ENCODE results near the gene PAM. TPM values are rescaled to one million over a fixed set of nuclear protein-coding genes. Genes with fewer than 3 reads are reported as not detected.

PAM gene
- total and polyA plus RNA-seq, 2 of the 8 experiments (the other 6 are each of a cell fraction or from before 2014, with no cell fraction given) = 30.4 to 67.8 TPM

- no peak overlapping the region for H2BK120ac ChIP-seq (replicated peaks; ENCODE audit: low read depth, low read length)
- H2BK5ac ChIP-seq (ENCODE audit: low read depth, low read length) = no peak overlapping the region
- no peak overlapping the region for H3K9ac ChIP-seq (replicated peaks in 1 of 4; ENCODE audit: extremely low read depth in 1 of 4, low read depth in 3 of 4, low read length in 3 of 4)
- ChIA-PET POLR2A (ENCODE audit: partially characterized antibody) (no interaction called here), CTCF (ENCODE audit: partially characterized antibody) (interaction anchor here (0.8 to 2.3 kb wide), 5 partner anchors 9 to 145 kb away, joined by 3 to 6 read pairs (median 6); no protein-coding TSS in a partner anchor)
- no peaks in the 10 kb centered on the region for H3K27me3 ChIP-seq (replicated peaks in 1 of 4; ENCODE audit: control insufficient read depth in 3 of 4, extremely low read depth in 1 of 4, insufficient read depth in 3 of 4, low read length in 3 of 4)
- no peaks in the 10 kb centered on the region for H3K79me2 ChIP-seq (ENCODE audit: control insufficient read depth in 1 of 2, insufficient read depth in 2 of 2, low read length in 2 of 2)
- no peaks in the 10 kb centered on the region for H4K20me1 ChIP-seq (replicated peaks in 1 of 2; ENCODE audit: control insufficient read depth in 1 of 2, insufficient read depth in 2 of 2, low read length in 2 of 2)
- no peaks in the 10 kb centered on the region for H3K36me3 ChIP-seq (ENCODE audit: control insufficient read depth in 2 of 4, insufficient read depth in 4 of 4, low read length in 3 of 4)
- no peak overlapping the region for H3K14ac ChIP-seq (ENCODE audit: insufficient read length)
- no peak overlapping the region for H4K91ac ChIP-seq (replicated peaks; ENCODE audit: insufficient read length, low read length)
- H3K9me3 ChIP-seq (ENCODE audit: insufficient read depth in 2 of 2, low read depth in 1 of 2, low read length in 1 of 2) = no peaks in the 10 kb centered on the region
- 80% methylated on average over 4 of the region's 4 CpGs; no CpG with 5 or more reads in 1 of the 2 experiments for WGBS, 2 experiments (ENCODE audit: extremely low coverage in 1 of 2, insufficient coverage in 1 of 2, insufficient read length in 1 of 2, insufficient replicate concordance in 2 of 2, low coverage in 1 of 2, low lambda C conversion rate in 2 of 2, missing lambda C conversion rate in 1 of 2)
- no peak overlapping the region for H2BK15ac ChIP-seq (ENCODE audit: low read length)
- TF ChIP-seq KDM5A (IDR thresholded peaks at IDR 0.05; ENCODE audit: low read length) (no peak), BACH1 (IDR thresholded peaks at IDR 0.05; ENCODE audit: low read length) (no peak)
- H3K4me1 ChIP-seq (replicated peaks in 1 of 4; ENCODE audit: control insufficient read depth in 3 of 4, insufficient read depth in 4 of 4, low read length in 3 of 4) = peaks cover 0 to 3% (median 0%) of the 10 kb centered on the region in 4 experiments; a peak in 1 of 7 replicates
- H3K79me1 ChIP-seq (ENCODE audit: low read depth, low read length) = no peaks in the 10 kb centered on the region
- DNase-seq (ENCODE audit: low read depth in 1 of 2, low spot score in 2 of 2) (no peak), FAIRE-seq (no peak)
- H2AK5ac ChIP-seq (ENCODE audit: low read depth, low read length) = no peak overlapping the region
- no peak overlapping the region for H3K18ac ChIP-seq (ENCODE audit: extremely low read depth, low read length)
- H3K4me2 ChIP-seq (ENCODE audit: insufficient read depth in 1 of 2, low read depth in 2 of 2, low read length in 2 of 2) = no peak overlapping the region
- no peak overlapping the region for H4K8ac ChIP-seq (ENCODE audit: extremely low read depth, insufficient read depth, low read length)
- H2BK12ac ChIP-seq (ENCODE audit: low read depth, low read length) = no peak overlapping the region
- H3K23ac ChIP-seq (ENCODE audit: insufficient read length) = no peak overlapping the region
- H3K27ac ChIP-seq (ENCODE audit: low read depth, low read length) = no peak overlapping the region
- no peak overlapping the region for H3K56ac ChIP-seq (replicated peaks; ENCODE audit: insufficient read length, low read depth, low read length)
- H4K5ac ChIP-seq (ENCODE audit: insufficient read length, low read depth, low read length) = no peak overlapping the region
- no peaks in the 10 kb centered on the region for H3K23me2 ChIP-seq (ENCODE audit: low read depth, low read length)
- no peak overlapping the region for H2BK20ac ChIP-seq (ENCODE audit: low read length)
- H3K4me3 ChIP-seq (ENCODE audit: extremely low read depth in 1 of 4, insufficient read depth in 2 of 4, low read depth in 3 of 4, low read length in 4 of 4) = no peak overlapping the region
- H3K4ac ChIP-seq (replicated peaks; ENCODE audit: insufficient read length, low read depth, low read length) = no peak overlapping the region
- no peak overlapping the region for H2AFZ ChIP-seq (ENCODE audit: low read length)
Measured at GRCh38 chr5:102715082-102715807, 39.9 kb upstream of the PAM start.

Data from H1 (cell line).